ENCODE results near the gene CD28.

The CD28 gene

DNA sequence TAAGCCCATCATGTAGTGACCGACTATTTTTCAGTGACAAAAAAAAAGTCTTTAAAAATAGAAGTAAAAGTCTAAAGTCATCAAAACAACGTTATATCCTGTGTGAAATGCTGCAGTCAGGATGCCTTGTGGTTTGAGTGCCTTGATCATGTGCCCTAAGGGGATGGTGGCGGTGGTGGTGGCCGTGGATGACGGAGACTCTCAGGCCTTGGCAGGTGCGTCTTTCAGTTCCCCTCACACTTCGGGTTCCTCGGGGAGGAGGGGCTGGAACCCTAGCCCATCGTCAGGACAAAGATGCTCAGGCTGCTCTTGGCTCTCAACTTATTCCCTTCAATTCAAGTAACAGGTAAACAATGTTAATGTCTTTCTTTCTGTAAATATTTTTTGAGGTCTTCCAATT, at the start of gene CD28:
TSS of gene CD28 (plus strand) at position 237 of the 400 bp plus-strand sequence. CDS start at position 295, 58 bp downstream.
- no peak for DNase-seq

- peak; percentile 16 for DNase-seq
These were observed 46.9 kb upstream of the CD28 start for GRCh38 chr2:203659331-203660049.

DNA sequence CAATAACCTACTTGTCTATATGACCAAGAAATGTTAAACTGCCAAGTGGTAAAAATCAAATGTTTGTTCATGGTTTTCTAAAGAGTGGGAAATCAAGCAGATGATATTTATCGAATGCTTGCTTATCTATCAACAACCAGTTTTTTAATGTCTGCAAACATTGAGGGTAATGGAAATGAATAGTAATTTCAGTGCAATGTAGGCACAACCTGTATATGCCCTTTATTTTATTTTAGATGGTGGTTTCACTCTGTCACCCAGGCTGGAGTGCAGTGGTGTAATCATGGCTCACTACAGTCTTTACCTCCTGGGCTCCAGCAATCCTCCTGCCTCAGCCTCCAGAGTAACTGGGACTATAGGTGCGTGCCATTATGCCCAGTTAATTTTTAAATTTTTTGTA, 46.0 kb upstream of the CD28 start:
- no peak for DNase-seq

GRCh38 chr2:203661279-203661908, 45.0 kb upstream of the CD28 start:
- DNase-seq: no peak

- DNase-seq: no peak
These were observed 44.0 kb upstream of the CD28 start for GRCh38 chr2:203662487-203662886.

GRCh38 chr2:203662951-203663350, 43.5 kb upstream of the CD28 start:
- no peak for DNase-seq

- DNase-seq: no peak
These were observed 42.2 kb upstream of the CD28 start for GRCh38 chr2:203664029-203664755.

DNA sequence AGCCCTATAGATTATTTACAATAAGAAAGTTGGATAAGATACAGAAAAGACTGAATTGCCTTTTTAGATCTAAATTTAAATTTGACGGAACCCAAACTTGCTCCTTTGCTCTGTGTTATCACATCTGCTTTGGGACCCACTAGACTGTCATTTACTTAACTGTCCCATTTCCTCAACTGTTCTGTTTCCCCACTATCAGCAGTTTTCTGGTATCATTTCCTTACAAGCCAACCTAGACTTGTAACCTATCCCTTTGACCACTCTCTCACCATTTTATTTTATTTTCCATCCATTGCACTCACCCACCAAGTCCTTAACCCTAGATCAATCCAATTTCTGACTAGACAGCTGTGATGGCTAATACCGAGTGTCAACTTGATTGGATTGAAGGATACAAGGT, 38.6 kb upstream of the CD28 start:
- no peak for DNase-seq

GRCh38 chr2:203669820-203670219, 36.6 kb upstream of the CD28 start:
- no peak for DNase-seq

- no peak for DNase-seq
These were observed 35.5 kb upstream of the CD28 start for GRCh38 chr2:203670939-203671338.

GRCh38 chr2:203671876-203672275, 34.6 kb upstream of the CD28 start:
- DNase-seq: no peak

DNA sequence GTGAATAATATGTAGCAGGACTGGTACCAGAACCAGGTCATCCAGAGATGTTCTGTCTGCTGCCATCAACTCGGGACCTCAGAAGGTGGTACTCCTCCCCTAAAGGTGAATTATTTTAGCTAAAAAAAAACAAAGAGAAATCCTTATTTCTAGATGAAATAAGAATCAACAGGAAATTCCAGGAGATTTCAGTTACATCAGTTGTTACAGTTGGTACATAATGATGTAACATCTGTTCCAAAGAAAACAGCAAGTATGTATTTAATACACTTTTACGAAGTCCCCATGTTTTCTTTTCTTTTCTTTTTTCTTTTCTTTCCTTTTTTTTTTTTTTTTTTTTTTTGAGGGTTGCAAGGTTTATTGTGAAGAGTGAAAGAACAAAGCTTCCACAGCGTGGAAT, 33.6 kb upstream of the CD28 start:
- DNase-seq: no peak

DNA sequence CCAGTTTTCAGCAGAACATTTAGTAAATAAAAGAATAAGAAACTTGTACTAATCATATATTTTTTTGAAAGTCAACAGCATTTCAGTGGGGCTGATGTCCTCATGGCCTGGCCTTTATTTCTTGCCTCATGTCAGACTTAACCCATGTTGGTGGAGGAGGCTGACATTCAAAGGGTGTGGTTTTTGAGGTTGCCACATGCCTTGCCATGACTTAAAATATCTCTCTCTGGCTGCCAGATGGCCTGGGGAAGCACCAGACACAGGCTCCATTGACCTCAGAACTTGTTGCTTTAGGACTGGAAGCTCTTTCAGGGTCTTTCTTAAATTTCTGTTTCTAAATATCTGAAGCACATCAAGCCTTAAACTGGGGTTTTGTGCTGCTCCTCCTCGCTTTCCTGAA, 32.5 kb upstream of the CD28 start:
- no peak for DNase-seq

GRCh38 chr2:203675086-203675485, 31.4 kb upstream of the CD28 start:
- DNase-seq: no peak

DNA sequence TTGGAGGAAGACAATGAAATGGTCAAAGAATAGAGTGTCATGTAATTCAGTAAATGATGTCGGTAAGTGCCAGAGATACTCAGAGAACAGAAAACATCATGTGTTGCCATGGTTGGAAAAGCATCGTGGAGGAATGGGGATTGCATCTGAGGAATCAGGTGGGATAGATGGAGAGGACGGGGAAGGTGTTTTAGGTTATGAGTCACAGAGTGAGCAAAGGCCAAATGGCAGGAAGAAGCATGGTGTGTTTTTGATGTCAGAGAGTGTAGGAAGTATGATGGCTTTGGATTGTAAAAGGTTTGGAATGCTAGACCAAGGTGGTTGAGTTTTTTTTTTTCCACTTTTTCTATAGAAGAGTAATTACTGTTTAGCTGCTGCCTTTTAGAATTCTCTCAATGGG, 27.5 kb upstream of the CD28 start:
- DNase-seq: no peak

- no peak for DNase-seq
These were observed 27.0 kb upstream of the CD28 start for GRCh38 chr2:203679401-203679800.

GRCh38 chr2:203681978-203682377, 24.5 kb upstream of the CD28 start:
- DNase-seq: no peak

DNA sequence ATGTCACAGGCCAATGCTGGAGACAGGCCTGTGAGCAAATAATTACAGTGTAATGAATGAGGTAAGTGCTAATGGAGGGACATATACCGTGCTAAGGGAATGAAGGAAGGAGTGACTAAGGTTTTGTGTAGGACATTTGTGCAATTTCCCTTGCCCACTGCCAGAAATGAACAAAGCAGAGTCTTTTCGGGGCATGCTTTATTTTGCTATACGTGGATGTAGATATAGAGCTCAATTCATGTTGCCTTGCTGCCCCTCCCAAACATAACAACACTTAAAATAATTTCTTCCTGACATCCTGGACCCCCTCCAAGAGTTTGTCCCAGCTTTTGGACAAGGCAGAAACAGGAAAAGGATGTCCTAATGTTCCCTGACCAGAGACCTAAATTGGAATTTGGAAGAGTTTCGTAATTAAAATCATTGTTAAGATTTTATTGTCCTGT, 23.7 kb upstream of the CD28 start:
- DNase-seq: no peak

DNA sequence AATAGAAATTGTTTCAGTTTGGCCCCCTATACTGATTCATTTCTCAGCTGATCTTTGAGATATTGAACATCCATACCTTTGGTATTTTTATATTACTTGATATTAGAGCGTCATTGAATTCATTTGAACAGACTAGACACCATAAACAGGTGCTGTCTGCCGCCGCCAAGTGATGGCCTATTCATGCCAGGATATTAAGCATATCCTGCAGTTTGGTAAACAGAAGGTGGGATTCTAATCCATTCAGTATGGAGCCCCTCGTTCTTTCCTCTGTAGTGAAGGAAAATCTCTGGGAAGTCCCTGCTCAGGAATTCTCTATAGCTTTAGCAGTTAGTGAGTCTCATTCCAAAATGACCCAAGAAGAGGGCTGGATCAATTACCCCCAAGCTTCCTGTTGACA, 23.0 kb upstream of the CD28 start:
- no peak for DNase-seq

GRCh38 chr2:203683932-203684556, 22.4 kb upstream of the CD28 start:
- DNase-seq: no peak

DNA sequence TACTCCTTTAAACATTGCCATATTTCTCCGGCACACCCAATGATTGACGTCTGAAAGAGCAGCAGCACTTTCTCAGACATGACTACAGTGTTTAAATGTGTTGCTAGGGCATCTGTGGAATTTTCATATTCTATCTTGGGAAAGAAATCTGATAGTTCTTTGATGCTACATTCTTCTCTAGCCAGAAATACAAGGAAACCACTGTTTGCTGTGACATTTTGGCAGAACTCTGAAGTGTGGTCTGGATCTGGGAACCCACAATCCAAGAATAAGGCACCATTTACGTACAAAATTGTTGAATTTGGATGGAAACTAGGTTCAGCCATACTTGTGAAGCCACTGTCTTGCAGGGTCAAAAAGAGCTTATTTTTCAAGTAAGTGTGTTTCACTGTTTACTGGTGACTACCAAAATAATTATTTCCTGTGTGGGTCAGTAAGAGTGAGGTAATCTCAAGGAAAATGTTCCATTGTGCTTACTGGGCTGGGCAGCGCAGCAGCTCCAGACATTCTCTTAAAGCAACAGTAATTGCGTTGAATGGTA, 21.3 kb upstream of the CD28 start:
- no peak for DNase-seq

GRCh38 chr2:203685789-203686420, 20.5 kb upstream of the CD28 start:
- DNase-seq: no peak

GRCh38 chr2:203687165-203687564, 19.3 kb upstream of the CD28 start:
- DNase-seq: no peak

All from KG1 (cell line).